Measurements from ENCODE around the gene SLC7A1.

DNA sequence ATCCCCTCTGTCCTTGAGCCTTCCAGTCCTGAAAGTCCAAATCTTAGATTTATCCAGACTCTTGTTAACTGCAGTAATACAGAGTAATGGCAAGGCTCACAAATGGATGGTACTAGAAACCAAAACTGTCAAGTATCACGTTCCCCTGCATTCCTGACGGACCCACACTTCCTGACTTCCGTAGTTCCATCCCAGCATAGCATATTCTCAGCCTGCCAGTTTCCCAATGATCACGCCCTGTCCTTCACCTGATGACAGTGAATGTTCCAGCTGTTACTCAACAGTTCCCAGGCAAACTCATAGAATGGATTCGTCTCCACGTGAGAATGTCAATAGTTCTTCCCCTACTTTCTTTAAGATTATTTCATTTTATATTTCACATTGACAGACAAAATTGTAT, 33.6 kb downstream of the SLC7A1 start:
- TF ChIP-seq, protein P1, sequence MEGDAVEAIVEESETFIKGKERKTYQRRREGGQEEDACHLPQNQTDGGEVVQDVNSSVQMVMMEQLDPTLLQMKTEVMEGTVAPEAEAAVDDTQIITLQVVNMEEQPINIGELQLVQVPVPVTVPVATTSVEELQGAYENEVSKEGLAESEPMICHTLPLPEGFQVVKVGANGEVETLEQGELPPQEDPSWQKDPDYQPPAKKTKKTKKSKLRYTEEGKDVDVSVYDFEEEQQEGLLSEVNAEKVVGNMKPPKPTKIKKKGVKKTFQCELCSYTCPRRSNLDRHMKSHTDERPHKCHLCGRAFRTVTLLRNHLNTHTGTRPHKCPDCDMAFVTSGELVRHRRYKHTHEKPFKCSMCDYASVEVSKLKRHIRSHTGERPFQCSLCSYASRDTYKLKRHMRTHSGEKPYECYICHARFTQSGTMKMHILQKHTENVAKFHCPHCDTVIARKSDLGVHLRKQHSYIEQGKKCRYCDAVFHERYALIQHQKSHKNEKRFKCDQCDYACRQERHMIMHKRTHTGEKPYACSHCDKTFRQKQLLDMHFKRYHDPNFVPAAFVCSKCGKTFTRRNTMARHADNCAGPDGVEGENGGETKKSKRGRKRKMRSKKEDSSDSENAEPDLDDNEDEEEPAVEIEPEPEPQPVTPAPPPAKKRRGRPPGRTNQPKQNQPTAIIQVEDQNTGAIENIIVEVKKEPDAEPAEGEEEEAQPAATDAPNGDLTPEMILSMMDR (IDR thresholded peaks at IDR 0.05), result no peak
- peak in 1 of 2 donors; percentile 44 for TF ChIP-seq POLR2AphosphoS5 (IDR thresholded peaks at IDR 0.05; ENCODE audit: insufficient read depth in 1 of 2, low read depth in 1 of 2)

All from vagina (tissue), 2 donors.